Cardiac fibroblast (primary cell): Measurements from ENCODE around the gene C11orf24.

Experiments
- DNase-seq, 2 donors: peaks; one replicate each; pipeline versions ENCODE4 v3.0.0 to v3.0.0-alpha.2; 2010; ENCODE audit warnings: low read depth in 2 of 2
- H3K4me3 ChIP-seq, 2 donors: replicated peaks in 1 of 2; 1 replicate in 1 of 2; 2 replicates in 1 of 2; pipeline ENCODE4 v1.5.1; 2011; ENCODE audit warnings: low read depth in 2 of 2, low read length in 2 of 2, mild to moderate bottlenecking in 2 of 2, moderate library complexity in 1 of 2
- CTCF ChIP-seq: IDR thresholded peaks from one replicate; pipeline ENCODE4 v1.5.1; 2011; ENCODE audit warnings: low read depth, mild to moderate bottlenecking, low read length, inconsistent platforms

The C11orf24 gene

DNA sequence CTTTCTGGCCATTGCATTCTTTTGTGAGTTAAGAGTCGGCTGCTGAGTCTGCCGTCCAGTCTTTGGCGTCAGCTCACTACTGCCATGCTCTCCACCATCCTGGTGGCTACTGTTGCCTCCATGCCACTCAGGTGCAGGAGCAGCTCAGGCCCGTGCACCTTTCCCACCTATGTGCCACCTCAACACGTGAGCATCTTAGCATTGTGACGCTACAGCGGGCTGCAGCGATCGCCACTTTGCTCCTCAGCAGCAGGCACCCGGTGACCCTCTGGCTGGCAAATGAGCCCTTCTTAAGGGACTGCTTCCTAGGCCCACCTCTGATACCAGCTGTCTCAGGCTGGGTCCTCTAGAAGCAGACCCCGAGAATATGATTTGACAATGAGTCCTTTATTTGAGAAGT is 47.2 kb downstream of the C11orf24 start:
- no peak for DNase-seq
- no peak overlapping the region for H3K4me3 ChIP-seq

GRCh38 chr11:68223275-68223674 is 48.5 kb downstream of the C11orf24 start:
- no peak for DNase-seq
- no peak overlapping the region for H3K4me3 ChIP-seq
- TF ChIP-seq CTCF, result no peak

More for the DNA sequence above, 47.2 kb downstream of the C11orf24 start:
- no peak for TF ChIP-seq CTCF

DNA sequence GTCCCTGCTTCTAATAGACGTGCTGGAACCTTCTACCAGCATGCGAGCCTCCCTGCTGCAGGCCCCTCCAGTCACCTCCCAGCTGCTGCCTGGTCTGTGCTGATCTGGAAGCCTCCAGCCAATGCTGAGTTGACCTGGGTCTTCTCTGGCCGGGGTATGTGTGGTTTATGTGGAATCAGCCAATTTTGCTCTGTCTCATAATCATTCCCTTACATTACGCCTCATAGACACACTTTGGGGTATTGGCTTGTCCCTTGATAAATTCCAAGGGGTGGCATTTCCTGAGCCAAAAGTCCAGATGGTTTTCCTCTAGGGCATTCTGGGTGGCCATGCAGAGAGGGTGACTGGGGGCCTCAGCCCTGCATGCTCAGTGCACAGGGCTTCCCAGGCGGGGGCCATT is 50.4 kb downstream of the C11orf24 start:
- no peak overlapping the region for H3K4me3 ChIP-seq
- no peak for TF ChIP-seq CTCF
- DNase-seq, result no peak

DNA sequence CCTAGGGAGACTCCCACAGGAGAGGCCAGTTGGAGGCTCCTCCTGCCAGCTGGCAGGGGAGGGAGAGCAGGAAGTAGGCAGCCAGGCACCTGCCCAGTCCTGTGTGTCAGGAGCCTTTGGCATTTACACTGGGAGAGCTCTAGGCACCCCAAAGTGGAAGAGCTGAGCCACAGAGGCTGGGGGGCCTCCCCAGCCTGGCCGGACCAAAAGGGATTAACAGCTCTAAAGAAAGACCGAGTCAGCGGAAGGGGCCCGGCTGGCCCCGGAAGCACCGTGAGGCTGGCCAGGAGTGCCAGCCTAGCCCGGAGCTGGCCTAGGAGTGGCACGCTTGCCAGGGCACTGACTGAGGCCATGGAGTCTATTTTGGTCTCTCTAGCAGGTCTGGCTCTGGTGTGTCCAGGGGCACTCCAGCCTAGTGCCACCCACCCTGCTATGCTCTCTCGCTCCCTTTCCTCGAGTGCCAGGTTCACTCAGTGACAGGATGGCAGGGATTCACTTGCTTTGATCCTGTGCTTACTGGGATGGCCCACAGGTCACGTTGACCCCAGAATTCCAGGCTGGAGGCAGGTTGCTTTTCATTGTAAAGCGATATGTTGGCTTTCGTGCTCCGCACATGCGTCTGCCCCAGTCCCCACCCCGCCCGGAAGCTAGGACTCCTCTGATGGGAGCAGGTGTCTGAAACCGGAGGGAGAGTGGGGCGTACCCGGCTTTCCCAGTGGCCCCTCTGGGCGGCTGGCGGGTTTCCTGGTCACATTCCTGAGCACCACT is 55.4 kb downstream of the C11orf24 start:
- DNase-seq, result no peak
- H3K4me3 ChIP-seq, result no peak overlapping the region
- no peak for TF ChIP-seq CTCF

GRCh38 chr11:68215524-68216170 is 56.1 kb downstream of the C11orf24 start:
- no peak overlapping the region for H3K4me3 ChIP-seq
- TF ChIP-seq CTCF, result no peak
- DNase-seq, result no peak

DNA sequence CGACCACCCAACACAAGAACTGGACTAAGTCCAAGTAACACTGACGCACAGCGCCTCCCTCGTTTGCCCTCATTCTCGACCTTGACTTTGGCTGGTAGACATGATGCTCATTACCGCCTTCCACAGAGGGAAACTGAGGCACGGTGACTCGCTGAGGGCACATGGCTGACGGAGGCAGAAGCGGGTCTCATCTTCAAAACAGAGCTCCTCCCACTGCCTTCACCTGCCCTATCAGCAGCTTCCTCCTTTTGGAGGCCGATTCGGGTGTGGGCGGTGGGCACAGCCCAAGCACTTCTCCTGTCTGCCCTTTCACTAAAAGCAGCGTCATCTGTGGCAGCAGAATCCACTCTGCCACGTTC is 56.7 kb downstream of the C11orf24 start:
- DNase-seq, result no peak
- H3K4me3 ChIP-seq, result no peak overlapping the region
- no peak for TF ChIP-seq CTCF
